ACC112 (cell line): ENCODE data around the gene FN3K.

Experiments used
- H2AFZ ChIP-seq: fragments of 200-600 bp; sonication (generic); one replicate; pipeline ENCODE4 v1.6.0; 2017; ENCODE audit warnings: antibody characterized with exemption, low read length; ENCODE audit not compliant: unreplicated experiment
- H3K27ac ChIP-seq: fragments of 200-600 bp; sonication (generic); 2 replicates; pipeline ENCODE4 v1.5.1; 2014; ENCODE audit warnings: low read depth, mild to moderate bottlenecking, antibody characterized with exemption, low read length, moderate library complexity
- H3K27me3 ChIP-seq: fragments of 200-600 bp; sonication (generic); 2 replicates; pipeline ENCODE4 v1.6.1; 2014; ENCODE audit warnings: mild to moderate bottlenecking, antibody characterized with exemption, low read length, moderate library complexity, mixed read lengths; ENCODE audit not compliant: insufficient read depth
- H3K36me3 ChIP-seq: fragments of 200-600 bp; sonication (generic); 2 replicates; pipeline ENCODE4 v1.6.1; 2016; ENCODE audit warnings: mild to moderate bottlenecking, antibody characterized with exemption, low read length, moderate library complexity, mixed read lengths; ENCODE audit not compliant: insufficient read depth
- H3K4me1 ChIP-seq: fragments of 200-600 bp; sonication (generic); one replicate; pipeline ENCODE4 v1.6.1; 2016; ENCODE audit warnings: low read length, mixed read lengths; ENCODE audit not compliant: insufficient read depth, unreplicated experiment, control insufficient read depth
- H3K4me3 ChIP-seq: fragments of 200-600 bp; sonication (generic); 2 replicates; pipeline ENCODE4 v1.5.1; 2014; ENCODE audit warnings: mild to moderate bottlenecking, low read depth, low read length
- H3K79me2 ChIP-seq: fragments of 200-600 bp; sonication (generic); one replicate; pipeline ENCODE4 v1.6.0; 2016; ENCODE audit warnings: low read length; ENCODE audit not compliant: control insufficient read depth, unreplicated experiment, insufficient read depth

FN3K gene

GRCh38 chr17:82703935-82704865 lies 31.2 kb upstream of the FN3K start:
- H2AFZ ChIP-seq, result no peak overlapping the region
- no peak overlapping the region for H3K27ac ChIP-seq
- H3K4me3 ChIP-seq, result no peak overlapping the region
- peaks cover 2% of the 10 kb centered on the region for H3K4me1 ChIP-seq
- H3K27me3 ChIP-seq, result no peaks in the 10 kb centered on the region
- H3K36me3 ChIP-seq, result no peaks in the 10 kb centered on the region
- no peaks in the 10 kb centered on the region for H3K79me2 ChIP-seq

- Histone ChIP-seq H3K27ac (no peak overlapping the region), H3K79me2 (no peaks in the 10 kb centered on the region), H3K4me1 (peaks cover 2% of the 10 kb centered on the region), H3K36me3 (no peaks in the 10 kb centered on the region), H3K4me3 (no peak overlapping the region), H2AFZ (no peak overlapping the region), H3K27me3 (no peaks in the 10 kb centered on the region)
These were observed 30.5 kb upstream of the FN3K start for GRCh38 chr17:82704886-82705285.

DNA sequence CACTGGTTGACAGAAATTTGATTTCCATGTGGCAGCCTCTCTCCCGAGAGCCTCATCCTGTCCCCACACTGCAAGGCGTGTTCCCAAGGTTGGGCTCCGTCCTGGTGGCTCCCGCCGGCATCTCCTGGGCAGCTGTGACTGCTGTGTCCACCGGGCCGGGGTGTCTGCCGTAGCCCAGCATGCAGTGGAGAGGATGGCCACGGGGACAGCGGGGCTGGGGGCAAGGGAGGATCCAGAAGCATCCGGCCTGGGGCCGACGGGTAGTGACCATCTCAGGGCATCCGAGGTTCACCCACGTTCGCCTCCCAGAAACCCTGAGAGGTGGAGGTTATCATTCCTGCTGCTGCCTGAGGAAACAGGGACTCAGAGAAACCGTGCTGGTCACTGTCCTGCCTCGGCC lies 29.7 kb upstream of the FN3K start:
- Histone ChIP-seq H3K79me2 (no peaks in the 10 kb centered on the region), H3K36me3 (no peaks in the 10 kb centered on the region), H3K27ac (no peak overlapping the region), H2AFZ (no peak overlapping the region), H3K4me3 (no peak overlapping the region), H3K4me1 (peaks cover 2% of the 10 kb centered on the region), H3K27me3 (no peaks in the 10 kb centered on the region)

DNA sequence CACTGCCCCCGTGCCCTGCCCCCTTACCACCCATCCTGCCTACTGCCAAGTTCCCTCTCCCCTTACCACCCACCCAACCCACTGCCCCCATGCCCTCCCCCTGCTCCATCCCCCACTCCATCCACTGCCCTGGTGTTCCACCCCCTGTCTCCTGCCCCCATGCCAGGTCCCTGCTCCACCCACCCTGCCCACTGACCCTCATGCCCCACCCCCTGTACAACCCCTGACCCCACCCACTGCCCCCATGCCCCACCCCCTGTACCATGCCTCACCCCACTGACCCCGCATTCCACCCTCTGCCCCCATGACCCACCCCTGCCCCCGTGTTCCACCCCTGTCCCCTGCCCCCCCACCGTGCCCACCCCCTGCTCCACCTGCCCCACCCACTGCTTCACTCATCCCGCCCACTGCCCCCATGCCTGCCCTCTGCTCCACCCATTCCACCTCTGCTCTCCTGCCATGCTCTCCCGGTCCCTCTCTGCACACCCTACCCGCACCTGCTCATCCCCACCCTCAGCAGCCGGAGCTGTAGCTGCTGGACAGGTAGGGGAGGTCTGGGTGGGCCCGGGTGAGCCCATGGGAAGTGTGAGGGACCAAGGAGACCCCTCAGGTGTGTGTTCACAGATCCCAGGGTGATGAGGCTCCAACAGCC lies 26.3 kb upstream of the FN3K start:
- Histone ChIP-seq H3K79me2 (no peaks in the 10 kb centered on the region), H3K36me3 (no peaks in the 10 kb centered on the region), H3K27ac (no peak overlapping the region), H2AFZ (no peak overlapping the region), H3K4me1 (peaks cover 2% of the 10 kb centered on the region), H3K27me3 (no peaks in the 10 kb centered on the region), H3K4me3 (no peak overlapping the region)

- no peak overlapping the region for H3K4me3 ChIP-seq
- H3K79me2 ChIP-seq, result no peaks in the 10 kb centered on the region
- no peaks in the 10 kb centered on the region for H3K27me3 ChIP-seq
- H3K4me1 ChIP-seq, result peaks cover 2% of the 10 kb centered on the region
- no peak overlapping the region for H3K27ac ChIP-seq
- no peak overlapping the region for H2AFZ ChIP-seq
- H3K36me3 ChIP-seq, result no peaks in the 10 kb centered on the region
These were observed 25.5 kb upstream of the FN3K start for GRCh38 chr17:82709676-82710498.

GRCh38 chr17:82710499-82711232 lies 24.7 kb upstream of the FN3K start:
- Histone ChIP-seq H3K27ac (no peak overlapping the region), H3K79me2 (no peaks in the 10 kb centered on the region), H3K4me3 (no peak overlapping the region), H3K36me3 (no peaks in the 10 kb centered on the region), H3K4me1 (peaks cover 2% of the 10 kb centered on the region), H2AFZ (no peak overlapping the region), H3K27me3 (no peaks in the 10 kb centered on the region)

- H3K27me3 ChIP-seq, result no peaks in the 10 kb centered on the region
- no peak overlapping the region for H3K27ac ChIP-seq
- no peak overlapping the region for H2AFZ ChIP-seq
- no peaks in the 10 kb centered on the region for H3K36me3 ChIP-seq
- H3K4me1 ChIP-seq, result peaks cover 6% of the 10 kb centered on the region
- no peak overlapping the region for H3K4me3 ChIP-seq
- H3K79me2 ChIP-seq, result peaks cover 12% of the 10 kb centered on the region
These were observed 22.2 kb upstream of the FN3K start for GRCh38 chr17:82713071-82713723.

GRCh38 chr17:82716203-82717010 lies 19.0 kb upstream of the FN3K start, which contains the start of gene FN3KRP:
FN3KRP (plus strand) TSS chr17:82716706; CDS start chr17:82716756, 50 bp downstream.
- Histone ChIP-seq H3K27ac (peak within 1 kb of the TSS; percentile 51; the same call in 1 of the 2 replicates), H3K27me3 (no peaks in the 10 kb centered on the region), H3K79me2 (peaks cover 16% of the 10 kb centered on the region), H3K36me3 (peaks cover 6% of the 10 kb centered on the region), H2AFZ (peak within 1 kb of the TSS; percentile 82), H3K4me3 (peak within 1 kb of the TSS; percentile 99), H3K4me1 (peaks cover 6% of the 10 kb centered on the region)

GRCh38 chr17:82718986-82719685 lies 16.3 kb upstream of the FN3K start:
- H3K36me3 ChIP-seq, result peaks cover 17% of the 10 kb centered on the region
- peaks cover 6% of the 10 kb centered on the region for H3K4me1 ChIP-seq
- H3K27ac ChIP-seq, result no peak overlapping the region
- H3K79me2 ChIP-seq, result peaks cover 16% of the 10 kb centered on the region
- H2AFZ ChIP-seq, result no peak overlapping the region
- no peak overlapping the region; the same call in 1 of the 2 replicates for H3K4me3 ChIP-seq
- H3K27me3 ChIP-seq, result no peaks in the 10 kb centered on the region
